Kidney (tissue), 14 donors: ENCODE results near the gene CLDN6. TPM values are rescaled to one million over a fixed set of nuclear protein-coding genes. Genes with fewer than 3 reads are reported as not detected.

Experiments
- DNase-seq, 5 donors: peaks; one replicate each; pipeline ENCODE4 v3.0.0-alpha.2; 2013 to 2020
- FAIRE-seq: peaks from 2 replicates; lab custom pipeline; 2012; peaks lifted over from hg19 to GRCh38; lab: Jason Lieb, UNC
- H3K27ac ChIP-seq, 2 donors: one replicate each; pipeline ENCODE4 v1.7.0; 2013; ENCODE audit warnings: low read depth in 2 of 2, low read length in 2 of 2, inconsistent platforms in 1 of 2
- H3K27me3 ChIP-seq: one replicate; pipeline ENCODE4 v1.7.1; 2013; ENCODE audit warnings: low read length, inconsistent platforms; ENCODE audit not compliant: control insufficient read depth, insufficient read depth
- H3K36me3 ChIP-seq, 3 donors: one replicate each; pipeline versions ENCODE4 v1.7.0 to v1.7.1; 2013; ENCODE audit warnings: low read length in 3 of 3, control low read depth in 1 of 3, inconsistent platforms in 1 of 3; ENCODE audit not compliant: insufficient read depth in 3 of 3, control insufficient read depth in 2 of 3
- H3K4me1 ChIP-seq, 3 donors: one replicate each; pipeline versions ENCODE4 v1.7.0 to v1.7.1; 2013; ENCODE audit warnings: low read length in 3 of 3, inconsistent platforms in 1 of 3, low read depth in 1 of 3; ENCODE audit not compliant: control insufficient read depth in 2 of 3, insufficient read depth in 2 of 3
- H3K4me3 ChIP-seq, 3 donors: one replicate each; pipeline versions ENCODE4 v1.7.0 to v1.8.1; 2013; ENCODE audit warnings: low read length in 3 of 3, control low read depth in 1 of 3, inconsistent platforms in 1 of 3
- H3K9ac ChIP-seq, 3 donors: one replicate each; pipeline versions ENCODE4 v1.7.0 to v1.7.1; 2013; ENCODE audit warnings: low read length in 3 of 3, control low read depth in 1 of 3, inconsistent platforms in 1 of 3
- H3K9me3 ChIP-seq, 3 donors: one replicate each; pipeline versions ENCODE4 v1.7.0 to v1.7.1; 2013; ENCODE audit warnings: low read length in 3 of 3, control low read depth in 1 of 3, inconsistent platforms in 1 of 3; ENCODE audit not compliant: control insufficient read depth in 2 of 3, insufficient read depth in 1 of 3
- intact Hi-C: fragments of 100-400 bp; cut with DNase I; formaldehyde crosslinking; loops from one replicate; pipeline ENCODE4 v1.11.1; 2022
- polyA plus RNA-seq: library from polyadenylated mRNA; stranded (reverse); fragments of 350-450 nt; fragmentation: Illumina TruSeq; extraction: RNeasy Lipid Tissue Mini Kit (QIAGEN cat#74804); gene quantifications from one replicate; pipeline ENCODE4 v1.2.3, GENCODE V29; 2014; ENCODE audit warnings: low read depth, low replicate concordance; ENCODE audit not compliant: insufficient read depth
- total RNA-seq: library from RNA; stranded (reverse); fragmentation: NEBNext Ultra II Directional; extraction: Animal tissue kit (Norgen Biotek cat#: 25700); gene quantifications from one replicate; pipeline ENCODE4 v1.2.1, GENCODE V29; 2021
- TF ChIP-seq, protein P1 (sequence below): IDR thresholded peaks from 3 replicates; pipeline ENCODE4 v1.5.1; 2012; ENCODE audit warnings: mild to moderate bottlenecking, moderate library complexity, borderline replicate concordance; ENCODE audit not compliant: insufficient read depth; ENCODE audit errors: extremely low read depth
- donor health status: control.
- donor health status: control.
- donor health status: control.
- donor health status: control.
- donor health status: control.
- donor health status: DM: yes; HTN: yes; CAD: no.
- donor health status: Normal renal cell carcinoma (clear cell type).

Gene CLDN6
- total and polyA plus RNA-seq, 2 donors from 2014 or later: 0.47 TPM; not detected in 1

DNA sequence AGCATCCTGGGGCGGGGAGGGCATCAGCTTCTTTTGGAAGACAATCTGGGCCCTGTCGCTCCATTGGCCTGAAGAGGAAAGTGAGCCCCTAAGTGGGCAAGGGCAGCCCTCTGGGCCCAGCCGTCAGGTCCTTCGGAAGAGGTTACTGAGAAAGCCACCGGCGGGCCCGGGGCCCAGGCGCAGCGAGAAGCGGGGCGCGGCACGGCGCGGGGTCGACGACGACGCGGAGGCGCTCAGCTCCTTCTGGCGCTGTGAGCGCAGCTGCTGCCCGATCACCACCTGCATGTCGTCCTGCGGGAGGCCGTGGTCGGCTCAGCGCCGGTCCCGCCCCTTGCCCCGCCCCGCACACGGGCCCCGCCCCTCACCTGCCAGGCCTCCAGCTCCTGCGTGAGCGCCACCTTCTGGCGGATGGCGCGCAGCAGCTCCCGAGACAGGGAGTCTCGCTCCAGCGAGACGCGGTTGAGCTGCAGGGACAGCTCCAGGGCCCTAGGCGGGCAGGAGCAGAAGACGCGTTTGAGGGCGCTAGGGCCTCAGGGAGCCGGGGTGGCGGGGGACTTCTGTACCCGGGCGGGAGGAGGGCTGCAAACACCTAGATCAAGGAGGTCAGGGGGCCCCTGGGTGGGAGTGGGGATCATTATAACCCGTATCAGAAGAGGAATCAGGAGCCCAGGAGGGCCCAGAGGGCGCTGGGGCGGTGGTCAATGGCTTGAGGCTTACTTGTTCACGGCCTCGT lies 10.2 kb upstream of the CLDN6 start:
- Histone ChIP-seq H3K36me3 (peaks cover 2 to 5% (median 3%) of the 10 kb centered on the region in 3 donors), H3K9me3 (no peaks in the 10 kb centered on the region), H3K27ac (no peak overlapping the region), H3K4me3 (no peak overlapping the region), H3K4me1 (peaks cover 0 to 5% (median 3%) of the 10 kb centered on the region in 3 donors), H3K27me3 (peaks cover 17% of the 10 kb centered on the region), H3K9ac (no peak overlapping the region)
- intact Hi-C loops: no loop called here
- DNase-seq: peak; percentile 93 to 96 (median 94)
- no peak for FAIRE-seq
- TF ChIP-seq, protein P1, sequence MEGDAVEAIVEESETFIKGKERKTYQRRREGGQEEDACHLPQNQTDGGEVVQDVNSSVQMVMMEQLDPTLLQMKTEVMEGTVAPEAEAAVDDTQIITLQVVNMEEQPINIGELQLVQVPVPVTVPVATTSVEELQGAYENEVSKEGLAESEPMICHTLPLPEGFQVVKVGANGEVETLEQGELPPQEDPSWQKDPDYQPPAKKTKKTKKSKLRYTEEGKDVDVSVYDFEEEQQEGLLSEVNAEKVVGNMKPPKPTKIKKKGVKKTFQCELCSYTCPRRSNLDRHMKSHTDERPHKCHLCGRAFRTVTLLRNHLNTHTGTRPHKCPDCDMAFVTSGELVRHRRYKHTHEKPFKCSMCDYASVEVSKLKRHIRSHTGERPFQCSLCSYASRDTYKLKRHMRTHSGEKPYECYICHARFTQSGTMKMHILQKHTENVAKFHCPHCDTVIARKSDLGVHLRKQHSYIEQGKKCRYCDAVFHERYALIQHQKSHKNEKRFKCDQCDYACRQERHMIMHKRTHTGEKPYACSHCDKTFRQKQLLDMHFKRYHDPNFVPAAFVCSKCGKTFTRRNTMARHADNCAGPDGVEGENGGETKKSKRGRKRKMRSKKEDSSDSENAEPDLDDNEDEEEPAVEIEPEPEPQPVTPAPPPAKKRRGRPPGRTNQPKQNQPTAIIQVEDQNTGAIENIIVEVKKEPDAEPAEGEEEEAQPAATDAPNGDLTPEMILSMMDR: peak; percentile 81

DNA sequence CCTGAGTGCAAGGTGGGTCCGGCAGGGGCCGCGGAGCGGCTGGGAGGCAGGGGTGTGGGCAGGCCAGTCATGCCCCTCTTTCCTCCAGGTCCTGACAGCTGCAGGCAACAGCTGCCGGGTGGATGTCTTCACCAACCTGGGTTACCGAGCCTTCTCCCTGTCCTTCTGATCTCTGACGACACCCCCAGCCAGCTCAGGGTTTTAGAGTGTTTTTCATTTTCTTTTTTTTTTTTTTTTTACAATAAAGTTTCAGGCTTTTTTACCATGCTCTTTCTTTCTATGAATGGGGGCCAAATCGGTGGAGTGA lies 9.5 kb upstream of the CLDN6 start:
- Histone ChIP-seq H3K9ac (no peak overlapping the region), H3K27ac (no peak overlapping the region), H3K36me3 (peaks cover 2 to 5% (median 3%) of the 10 kb centered on the region in 3 donors), H3K4me3 (no peak overlapping the region), H3K27me3 (peaks cover 17% of the 10 kb centered on the region), H3K4me1 (peaks cover 0 to 12% (median 10%) of the 10 kb centered on the region in 3 donors), H3K9me3 (no peaks in the 10 kb centered on the region)
- intact Hi-C loops: no loop called here
- FAIRE-seq: no peak
- DNase-seq: peak in 1 of 5 donors; percentile 74
- TF ChIP-seq, protein P1: no peak

DNA sequence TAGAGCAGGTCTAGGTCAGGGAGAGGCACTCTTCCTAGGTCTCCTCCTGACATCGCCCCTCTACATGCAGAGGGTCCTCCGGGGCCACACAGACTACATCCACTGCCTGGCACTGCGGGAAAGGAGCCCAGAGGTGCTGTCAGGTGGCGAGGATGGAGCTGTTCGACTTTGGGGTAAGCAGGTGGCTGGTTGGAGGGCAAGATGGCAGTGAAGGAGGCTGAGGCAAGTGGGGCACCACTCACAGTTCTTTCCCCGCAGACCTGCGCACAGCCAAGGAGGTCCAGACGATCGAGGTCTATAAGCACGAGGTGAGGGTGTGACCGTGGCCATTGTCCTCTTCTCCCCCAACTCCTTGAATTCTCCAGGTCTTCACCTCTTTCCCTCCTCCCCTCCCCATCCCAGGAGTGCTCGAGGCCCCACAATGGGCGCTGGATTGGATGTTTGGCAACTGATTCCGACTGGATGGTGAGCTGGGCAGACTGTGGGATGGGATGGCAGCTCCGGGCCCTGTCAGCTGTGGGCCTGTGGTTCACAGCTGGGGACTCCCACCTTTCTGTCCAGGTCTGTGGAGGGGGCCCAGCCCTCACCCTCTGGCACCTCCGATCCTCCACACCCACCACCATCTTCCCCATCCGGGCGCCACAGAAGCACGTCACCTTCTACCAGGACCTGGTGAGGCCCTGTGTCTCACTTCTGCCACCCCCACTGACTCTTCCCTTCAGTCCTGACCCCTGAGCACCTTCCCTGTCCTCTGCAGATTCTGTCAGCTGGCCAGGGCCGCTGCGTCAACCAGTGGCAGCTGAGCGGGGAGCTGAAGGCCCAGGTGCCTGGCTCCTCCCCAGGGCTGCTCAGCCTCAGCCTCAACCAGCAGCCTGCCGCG lies 8.9 kb upstream of the CLDN6 start:
- intact Hi-C loops: no loop called here
- no peak for FAIRE-seq
- H3K9me3 ChIP-seq: no peaks in the 10 kb centered on the region
- DNase-seq: peak in 1 of 5 donors; percentile 79
- H3K4me3 ChIP-seq: no peak overlapping the region
- no peak overlapping the region for H3K27ac ChIP-seq
- TF ChIP-seq, protein P1: no peak
- peaks cover 0 to 14% (median 13%) of the 10 kb centered on the region in 3 donors for H3K4me1 ChIP-seq
- peaks cover 17% of the 10 kb centered on the region for H3K27me3 ChIP-seq
- H3K36me3 ChIP-seq: peaks cover 2 to 5% (median 3%) of the 10 kb centered on the region in 3 donors
- H3K9ac ChIP-seq: no peak overlapping the region
